AG04450 (cell line): ENCODE measurements around the gene PINLYP. TPM values are rescaled to one million over a fixed set of nuclear protein-coding genes. Genes with fewer than 3 reads are reported as not detected.

ENCODE experiments used
- CTCF ChIA-PET: fragments of 300-600, 350-600 bp; formaldehyde crosslinking; extraction: SDS; loops from one replicate; lab custom pipeline; 2022; ENCODE audit warnings: antibody characterized with exemption, inconsistent platforms; lab: Charles Lee
- POLR2A ChIA-PET: fragments of 350-600 bp; formaldehyde crosslinking; extraction: SDS; loops from one replicate; lab custom pipeline; 2021; ENCODE audit warnings: antibody characterized with exemption, inconsistent platforms; lab: Yijun Ruan, JAX
- DNase-seq: peaks from one replicate; pipeline ENCODE4 v3.0.0-alpha.2; 2011; ENCODE audit warnings: low read depth, low spot score
- H3K27ac ChIP-seq: one replicate; pipeline ENCODE4 v1.5.1; 2012; ENCODE audit warnings: low read depth, low read length, control low read depth
- H3K27me3 ChIP-seq: one replicate; pipeline ENCODE4 v1.6.0; 2012; ENCODE audit warnings: low read length; ENCODE audit not compliant: control insufficient read depth, insufficient read depth
- H3K4me3 ChIP-seq: 2 replicates; pipeline ENCODE4 v1.5.1; 2011; ENCODE audit warnings: mild to moderate bottlenecking, low read depth, low read length, control low read depth
- H3K9me3 ChIP-seq: 2 replicates; pipeline ENCODE4 v1.5.1; 2012; ENCODE audit warnings: low read length; ENCODE audit not compliant: control insufficient read depth, insufficient read depth
- polyA plus RNA-seq: library from polyadenylated mRNA; depleted of rRNA; stranded (reverse); fragments of >200 nt; gene quantifications from 2 replicates; pipeline ENCODE4 v1.2.3, GENCODE V29; 2011
- TF ChIP-seq, protein P1 (sequence below): IDR thresholded peaks from 2 replicates; pipeline ENCODE4 v1.5.1; 2011; ENCODE audit warnings: low read depth, low read length, control low read depth, inconsistent platforms

The PINLYP gene
- polyA plus RNA-seq, 1 experiment = 1.8 TPM

DNA sequence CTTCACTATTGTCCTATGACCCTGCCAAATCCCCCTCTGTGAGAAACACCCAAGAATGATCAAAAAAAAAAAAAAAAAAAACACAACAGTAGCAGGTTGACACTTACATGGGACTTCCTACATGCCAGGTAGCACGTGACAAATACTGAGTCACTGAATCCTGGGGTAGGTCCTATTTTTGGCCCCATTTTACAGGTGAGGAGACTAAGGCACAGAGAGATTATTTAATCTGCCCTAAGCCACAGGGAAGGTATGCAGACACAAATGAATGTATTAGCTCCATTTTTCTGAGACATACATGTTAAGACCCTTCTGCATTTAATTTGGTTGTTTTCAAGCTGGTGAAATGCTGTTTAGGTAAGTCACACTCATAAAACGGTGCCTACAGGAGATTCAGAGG, 26.9 kb upstream of the PINLYP start:
- TF ChIP-seq, protein P1, sequence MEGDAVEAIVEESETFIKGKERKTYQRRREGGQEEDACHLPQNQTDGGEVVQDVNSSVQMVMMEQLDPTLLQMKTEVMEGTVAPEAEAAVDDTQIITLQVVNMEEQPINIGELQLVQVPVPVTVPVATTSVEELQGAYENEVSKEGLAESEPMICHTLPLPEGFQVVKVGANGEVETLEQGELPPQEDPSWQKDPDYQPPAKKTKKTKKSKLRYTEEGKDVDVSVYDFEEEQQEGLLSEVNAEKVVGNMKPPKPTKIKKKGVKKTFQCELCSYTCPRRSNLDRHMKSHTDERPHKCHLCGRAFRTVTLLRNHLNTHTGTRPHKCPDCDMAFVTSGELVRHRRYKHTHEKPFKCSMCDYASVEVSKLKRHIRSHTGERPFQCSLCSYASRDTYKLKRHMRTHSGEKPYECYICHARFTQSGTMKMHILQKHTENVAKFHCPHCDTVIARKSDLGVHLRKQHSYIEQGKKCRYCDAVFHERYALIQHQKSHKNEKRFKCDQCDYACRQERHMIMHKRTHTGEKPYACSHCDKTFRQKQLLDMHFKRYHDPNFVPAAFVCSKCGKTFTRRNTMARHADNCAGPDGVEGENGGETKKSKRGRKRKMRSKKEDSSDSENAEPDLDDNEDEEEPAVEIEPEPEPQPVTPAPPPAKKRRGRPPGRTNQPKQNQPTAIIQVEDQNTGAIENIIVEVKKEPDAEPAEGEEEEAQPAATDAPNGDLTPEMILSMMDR = no peak
- H3K9me3 ChIP-seq = no peaks in the 10 kb centered on the region
- ChIA-PET POLR2A (no interaction called here), CTCF (interaction anchor here (0.6 kb wide), 1 partner anchor 1596 kb away, joined by 3 read pairs; no protein-coding TSS in a partner anchor)
- no peak overlapping the region for H3K27ac ChIP-seq
- no peak overlapping the region for H3K4me3 ChIP-seq
- H3K27me3 ChIP-seq = no peaks in the 10 kb centered on the region
- no peak for DNase-seq

DNA sequence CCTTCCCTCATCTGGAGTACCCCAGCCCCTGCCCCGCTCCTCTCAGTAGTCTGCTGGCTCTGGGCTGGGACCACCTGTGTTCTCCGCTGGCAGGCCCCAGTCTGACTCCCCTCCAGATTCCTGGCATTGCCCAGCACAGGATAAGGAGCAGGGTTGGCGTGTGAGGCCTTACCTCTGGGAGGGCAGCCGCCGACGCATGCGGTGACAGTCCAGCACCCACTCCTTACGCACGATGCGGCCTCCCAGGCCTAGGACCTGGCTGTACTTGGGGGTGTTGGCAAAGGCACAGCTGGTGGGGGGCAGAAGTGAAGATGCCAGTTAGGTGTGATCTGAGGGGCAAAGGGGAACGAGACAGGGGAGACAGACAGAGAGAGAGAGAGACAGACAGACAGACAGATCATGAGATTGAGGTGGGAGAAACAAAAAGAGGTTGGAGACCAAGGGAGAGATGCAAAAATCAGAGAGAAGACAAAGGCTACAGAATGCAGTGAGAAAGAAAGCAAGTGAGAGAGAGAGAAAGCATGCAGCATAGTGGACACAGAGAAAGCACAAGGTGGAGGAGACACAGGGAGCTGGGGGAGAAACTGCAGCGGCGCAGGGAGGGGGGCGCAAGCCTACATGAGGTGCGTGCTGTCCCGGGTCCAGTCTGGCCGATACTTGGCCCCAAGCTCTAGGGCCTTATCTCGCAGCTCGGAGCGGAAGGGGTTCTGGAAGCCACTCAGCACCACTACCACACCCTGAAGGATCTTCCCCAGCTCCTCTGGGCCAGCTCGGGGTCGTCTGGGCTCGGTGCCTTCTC, 24.0 kb upstream of the PINLYP start:
- POLR2A ChIA-PET = no interaction called here
- TF ChIP-seq, protein P1 = no peak
- no peak overlapping the region for H3K4me3 ChIP-seq
- no peaks in the 10 kb centered on the region for H3K9me3 ChIP-seq
- no peak overlapping the region for H3K27ac ChIP-seq
- no peak for DNase-seq
- CTCF ChIA-PET = no interaction called here
- no peaks in the 10 kb centered on the region for H3K27me3 ChIP-seq

DNA sequence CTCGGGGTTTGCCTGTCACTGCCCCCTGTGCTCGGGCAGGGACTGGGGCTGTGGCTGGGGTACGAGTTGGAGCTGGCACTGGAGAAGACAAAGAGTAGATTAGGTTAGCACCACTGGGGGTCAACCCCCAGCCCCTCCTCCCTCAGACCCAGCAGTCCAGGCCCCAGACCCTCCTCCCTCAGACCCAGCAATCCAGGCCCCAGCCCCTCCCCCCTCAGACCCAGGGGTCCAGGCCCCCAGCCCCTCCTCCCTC, 23.5 kb upstream of the PINLYP start:
- DNase-seq = no peak
- H3K4me3 ChIP-seq = no peak overlapping the region
- CTCF ChIA-PET = no interaction called here
- no peak overlapping the region for H3K27ac ChIP-seq
- no peaks in the 10 kb centered on the region for H3K9me3 ChIP-seq
- no peaks in the 10 kb centered on the region for H3K27me3 ChIP-seq
- TF ChIP-seq, protein P1 = no peak
- POLR2A ChIA-PET = no interaction called here

DNA sequence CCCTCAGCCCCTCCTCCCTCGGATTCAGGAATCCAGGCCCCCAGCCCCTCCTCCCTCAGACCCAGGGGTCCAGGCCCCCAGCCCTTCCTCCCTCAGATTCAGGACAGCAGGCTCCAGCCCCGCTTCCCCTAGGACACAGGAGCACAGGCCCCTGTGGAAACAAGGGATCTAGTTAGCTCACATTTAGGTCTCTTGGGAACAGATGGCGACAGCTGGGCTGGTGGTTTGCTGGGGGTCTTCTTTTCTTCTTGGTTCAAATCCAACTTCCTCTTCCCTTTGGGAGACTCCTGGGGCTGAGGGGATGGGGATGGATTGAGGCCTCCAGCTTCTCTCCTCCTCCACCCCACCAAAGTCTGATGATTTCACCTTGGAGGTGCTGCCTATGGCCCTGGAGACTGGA, 23.0 kb upstream of the PINLYP start:
- Histone ChIP-seq H3K27me3 (no peaks in the 10 kb centered on the region), H3K27ac (no peak overlapping the region), H3K9me3 (no peaks in the 10 kb centered on the region), H3K4me3 (no peak overlapping the region)
- TF ChIP-seq, protein P1 = no peak
- POLR2A ChIA-PET = no interaction called here
- DNase-seq = no peak
- CTCF ChIA-PET = interaction anchor here (0.5 to 1.5 kb wide), 2 partner anchors 24 to 100 kb away, joined by 3 to 4 read pairs; no protein-coding TSS in a partner anchor

DNA sequence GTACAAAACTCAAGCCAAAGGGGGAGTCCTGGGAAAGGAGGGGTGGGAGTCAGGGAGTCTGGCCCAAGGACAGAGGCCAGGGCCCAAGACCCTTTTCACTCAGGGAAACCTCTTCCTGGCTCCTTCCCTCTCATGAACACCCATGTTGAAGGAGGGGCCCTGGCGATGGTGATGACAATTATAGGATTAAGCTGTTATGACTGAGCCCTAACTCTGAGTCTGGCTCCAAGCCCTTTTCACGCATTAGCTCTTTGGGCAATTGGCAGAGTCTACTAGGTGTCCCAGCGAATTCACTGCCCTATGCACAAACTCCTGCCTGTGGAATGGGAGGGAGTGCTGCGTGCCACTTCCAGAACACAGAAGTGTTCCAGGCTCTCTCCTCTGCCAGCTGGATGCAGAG, 21.9 kb upstream of the PINLYP start:
- CTCF ChIA-PET = interaction anchor here (1.0 to 3.7 kb wide), 8 partner anchors 12 to 256 kb away, joined by 3 to 58 read pairs (median 8); partner anchors contain the start of genes PINLYP and XRCC1
- no peak overlapping the region for H3K27ac ChIP-seq
- DNase-seq = no peak
- no peak overlapping the region for H3K4me3 ChIP-seq
- H3K27me3 ChIP-seq = no peaks in the 10 kb centered on the region
- TF ChIP-seq, protein P1 = no peak
- no peaks in the 10 kb centered on the region for H3K9me3 ChIP-seq
- POLR2A ChIA-PET = no interaction called here
